GM23248 (cell line): ENCODE measurements around the gene WNT2B.

Experiments used
- EZH2 ChIP-seq: fragments of 200-600 bp; sonication (generic); IDR thresholded peaks from 2 replicates; pipeline ENCODE4 v1.6.1; 2018; ENCODE audit warnings: antibody characterized with exemption, mild to moderate bottlenecking; ENCODE audit not compliant: insufficient read depth, poor library complexity, severe bottlenecking
- EZH2phosphoT487 ChIP-seq: fragments of 200-600 bp; sonication (generic); IDR thresholded peaks from 2 replicates; pipeline ENCODE4 v1.6.1; 2018; ENCODE audit warnings: antibody characterized with exemption, moderate library complexity, mild to moderate bottlenecking, low read depth; ENCODE audit not compliant: insufficient read depth

DNA sequence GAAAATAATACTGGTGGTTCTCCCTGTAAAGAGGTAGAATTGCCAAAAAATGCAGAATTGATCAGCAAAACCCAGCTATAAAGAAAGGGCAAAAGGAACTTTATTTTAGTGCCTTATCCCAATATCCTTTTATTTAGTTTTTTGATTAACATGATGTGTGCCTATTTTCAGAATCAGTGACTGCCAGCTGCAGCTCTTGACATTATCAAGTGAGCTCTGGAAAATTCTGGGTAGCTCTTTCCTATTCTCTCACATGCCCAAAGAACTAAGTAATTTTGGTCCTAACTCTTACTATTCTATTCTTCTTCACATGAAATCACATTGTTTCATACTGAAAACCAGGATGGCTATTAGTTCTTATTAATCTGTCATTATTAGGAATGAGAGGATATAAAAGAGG lies 22.1 kb downstream of the WNT2B start:
- TF ChIP-seq EZH2 (no peak), EZH2phosphoT487 (no peak)
